B cell (primary cell): ENCODE measurements around the gene CPED1.

Experiments used
- CTCF ChIP-seq: fragments of 200-600 bp; IDR thresholded peaks from one replicate; pipeline ENCODE4 v1.8.0; 2022; ENCODE audit warnings: antibody characterized with exemption, mild to moderate bottlenecking
- EZH2 ChIP-seq: IDR thresholded peaks from 2 replicates; pipeline ENCODE4 v1.6.1; 2012; ENCODE audit warnings: borderline replicate concordance, low read depth, mild to moderate bottlenecking, moderate library complexity, low read length; ENCODE audit not compliant: insufficient read depth, poor library complexity, severe bottlenecking

DNA sequence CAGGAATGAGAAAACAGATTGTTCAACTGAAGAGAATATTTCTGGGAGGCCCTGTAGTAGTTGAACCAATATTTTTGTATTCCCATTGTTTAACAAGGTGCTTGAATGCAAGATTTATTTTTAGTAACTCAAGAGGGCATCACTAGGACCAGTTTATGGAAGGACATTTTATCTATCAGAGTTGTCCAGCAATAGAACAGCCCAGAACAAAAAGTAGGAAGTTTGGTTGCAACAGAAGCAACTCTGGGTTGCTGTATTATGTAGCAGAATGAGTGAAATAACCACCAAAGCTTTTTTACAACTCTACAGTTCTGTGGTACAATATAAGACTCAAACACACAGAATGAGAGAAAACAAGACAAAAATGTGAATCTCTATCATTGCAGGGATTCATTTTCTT lies 34.7 kb downstream of the CPED1 start:
- TF ChIP-seq CTCF (no peak), EZH2 (no peak)
